HG02763 (cell line): ENCODE results near the gene DMRT3.

Experiments
- ATAC-seq: cut with Tn5 transposase; IDR thresholded peaks from one replicate; pipeline ENCODE4 v1.9.1; 2021; ENCODE audit warnings: mild to moderate bottlenecking, moderate library complexity; ENCODE audit not compliant: unreplicated experiment

The DMRT3 gene

GRCh38 chr9:970151-970996 is 6.1 kb upstream of the DMRT3 start:
- no peak for ATAC-seq

GRCh38 chr9:971901-972500 is 4.5 kb upstream of the DMRT3 start:
- no peak for ATAC-seq

- ATAC-seq: no peak
These were observed 3.8 kb upstream of the DMRT3 start for GRCh38 chr9:972501-973294.

- no peak for ATAC-seq
These were observed 3.1 kb upstream of the DMRT3 start for GRCh38 chr9:973295-973834.

- ATAC-seq: no peak
These were observed 2.1 kb upstream of the DMRT3 start for GRCh38 chr9:974031-974995.

GRCh38 chr9:974996-975739 is 1.3 kb upstream of the DMRT3 start:
- no peak for ATAC-seq

- no peak for ATAC-seq
These were observed 656 bp upstream of the DMRT3 start for GRCh38 chr9:975740-976257.

- no peak for ATAC-seq
These were observed 735 bp downstream of the DMRT3 start for GRCh38 chr9:976943-977837.

GRCh38 chr9:977838-978830 is 1.7 kb downstream of the DMRT3 start:
- ATAC-seq: no peak

- no peak for ATAC-seq
These were observed 3.5 kb downstream of the DMRT3 start for GRCh38 chr9:979983-980382.

- no peak for ATAC-seq
These were observed 4.2 kb downstream of the DMRT3 start for GRCh38 chr9:980640-981039.

GRCh38 chr9:981491-981898 is 5.0 kb downstream of the DMRT3 start:
- no peak for ATAC-seq

- ATAC-seq: no peak
These were observed 6.2 kb downstream of the DMRT3 start for GRCh38 chr9:982394-983230.

GRCh38 chr9:994005-994404 is 17.6 kb downstream of the DMRT3 start:
- ATAC-seq: no peak

- ATAC-seq: no peak
These were observed 18.7 kb downstream of the DMRT3 start for GRCh38 chr9:995192-995591.

- ATAC-seq: no peak
These were observed 19.3 kb downstream of the DMRT3 start for GRCh38 chr9:995781-996180.
